D721Med (cell line): ENCODE data around the gene RBM45.
"Not testable (repeated sequence)": the region's sequence is repeated elsewhere in the genome, so short reads cannot be mapped to it uniquely, and the experiment has no call there.

Source experiments
- DNase-seq: peaks from one replicate; pipeline ENCODE4 v3.0.0; 2011; ENCODE audit warnings: low spot score; ENCODE audit not compliant: insufficient read length
- FAIRE-seq: peaks from 2 replicates; lab custom pipeline; 2011; peaks lifted over from hg19 to GRCh38; lab: Jason Lieb, UNC
- TF ChIP-seq, protein P1 (sequence below): IDR thresholded peaks from 2 replicates; pipeline ENCODE4 v1.5.1; 2012; ENCODE audit warnings: mild to moderate bottlenecking, control low read depth; ENCODE audit not compliant: insufficient read depth; ENCODE audit errors: missing control alignments

Gene RBM45

GRCh38 chr2:178072000-178072382, 40.2 kb upstream of the RBM45 start:
- TF ChIP-seq, protein P1, sequence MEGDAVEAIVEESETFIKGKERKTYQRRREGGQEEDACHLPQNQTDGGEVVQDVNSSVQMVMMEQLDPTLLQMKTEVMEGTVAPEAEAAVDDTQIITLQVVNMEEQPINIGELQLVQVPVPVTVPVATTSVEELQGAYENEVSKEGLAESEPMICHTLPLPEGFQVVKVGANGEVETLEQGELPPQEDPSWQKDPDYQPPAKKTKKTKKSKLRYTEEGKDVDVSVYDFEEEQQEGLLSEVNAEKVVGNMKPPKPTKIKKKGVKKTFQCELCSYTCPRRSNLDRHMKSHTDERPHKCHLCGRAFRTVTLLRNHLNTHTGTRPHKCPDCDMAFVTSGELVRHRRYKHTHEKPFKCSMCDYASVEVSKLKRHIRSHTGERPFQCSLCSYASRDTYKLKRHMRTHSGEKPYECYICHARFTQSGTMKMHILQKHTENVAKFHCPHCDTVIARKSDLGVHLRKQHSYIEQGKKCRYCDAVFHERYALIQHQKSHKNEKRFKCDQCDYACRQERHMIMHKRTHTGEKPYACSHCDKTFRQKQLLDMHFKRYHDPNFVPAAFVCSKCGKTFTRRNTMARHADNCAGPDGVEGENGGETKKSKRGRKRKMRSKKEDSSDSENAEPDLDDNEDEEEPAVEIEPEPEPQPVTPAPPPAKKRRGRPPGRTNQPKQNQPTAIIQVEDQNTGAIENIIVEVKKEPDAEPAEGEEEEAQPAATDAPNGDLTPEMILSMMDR = no peak
- DNase-seq (no peak), FAIRE-seq (no peak)

DNA sequence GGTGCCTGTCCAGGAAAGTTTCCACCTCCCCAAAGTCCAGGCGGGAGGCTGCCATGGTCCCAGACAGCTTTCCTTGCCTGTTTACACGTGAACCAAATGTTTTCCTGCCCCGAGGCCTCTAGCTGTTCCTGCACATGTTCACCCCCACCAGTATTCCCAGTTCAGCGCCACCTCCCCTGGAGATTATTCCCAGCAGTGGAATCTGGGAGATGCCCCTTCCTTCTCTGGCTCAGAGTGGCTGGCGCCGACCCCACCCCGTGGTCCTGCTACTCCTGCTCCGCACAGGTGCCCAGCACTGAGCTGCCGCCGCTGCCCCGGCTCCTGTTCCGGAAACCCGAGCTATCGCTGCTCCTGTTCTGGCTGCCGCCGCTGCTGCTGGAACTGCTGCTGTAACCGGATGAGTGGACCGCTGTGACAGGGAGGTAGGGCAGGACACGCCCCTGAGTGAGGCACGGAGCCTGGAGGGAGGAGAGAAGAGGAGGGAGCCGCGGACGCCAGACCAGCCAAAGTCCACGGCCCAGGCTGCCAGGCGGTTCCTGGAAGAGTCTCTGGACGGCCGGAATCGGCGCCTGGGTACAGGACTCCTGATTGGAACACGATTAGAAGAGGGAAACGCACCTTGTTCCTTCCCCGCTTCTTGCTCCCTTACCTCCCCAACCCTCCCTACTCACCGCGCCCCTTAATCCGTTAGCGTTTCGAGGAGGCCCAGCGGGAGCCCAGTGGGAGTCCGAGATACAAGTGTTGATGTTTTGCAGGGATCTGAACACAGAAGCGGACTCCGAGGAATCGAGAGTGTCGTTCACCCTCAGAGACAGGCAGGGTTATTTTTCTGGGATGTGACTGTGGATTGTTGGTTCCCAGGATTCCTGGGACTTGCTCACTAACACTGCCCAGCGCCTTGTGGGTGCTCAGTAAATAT, 39.6 kb upstream of the RBM45 start, which contains the start of gene PDE11A:
Gene PDE11A (minus strand): TSS at position 395 of the 919 bp plus-strand sequence. CDS start 340 bp downstream, at position 55.
- FAIRE-seq = no peak
- TF ChIP-seq, protein P1 = no peak
- DNase-seq = peak; percentile 44

- no peak for FAIRE-seq
- TF ChIP-seq, protein P1 = no peak
These were observed 37.9 kb upstream of the RBM45 start for GRCh38 chr2:178074123-178075005.

DNA sequence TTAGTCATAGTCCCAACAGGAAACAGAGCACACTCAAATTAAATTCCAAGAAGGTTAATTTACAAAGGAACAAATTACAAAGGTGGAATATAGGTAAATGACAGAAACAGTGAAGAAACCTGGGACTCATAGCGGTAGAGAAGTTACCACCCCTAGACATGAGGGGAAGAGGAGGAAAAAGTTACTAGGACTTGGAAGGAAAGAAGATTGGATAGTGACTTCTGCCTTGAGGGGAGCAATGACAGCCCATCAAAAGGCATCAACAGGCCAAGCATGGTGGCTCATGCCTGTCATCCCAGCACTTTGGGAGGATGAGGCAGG, 37.3 kb upstream of the RBM45 start:
- DNase-seq (no peak), FAIRE-seq (no peak)
- TF ChIP-seq, protein P1 = no peak

More at GRCh38 chr2:178074123-178075005, 37.9 kb upstream of the RBM45 start:
- no peak for DNase-seq

- FAIRE-seq = no peak
- TF ChIP-seq, protein P1 = no peak
- no peak for DNase-seq
These were observed 36.1 kb upstream of the RBM45 start for GRCh38 chr2:178076130-178076529.

GRCh38 chr2:178079279-178079678, 33.0 kb upstream of the RBM45 start:
- DNase-seq, FAIRE-seq: not testable (repeated sequence)

DNA sequence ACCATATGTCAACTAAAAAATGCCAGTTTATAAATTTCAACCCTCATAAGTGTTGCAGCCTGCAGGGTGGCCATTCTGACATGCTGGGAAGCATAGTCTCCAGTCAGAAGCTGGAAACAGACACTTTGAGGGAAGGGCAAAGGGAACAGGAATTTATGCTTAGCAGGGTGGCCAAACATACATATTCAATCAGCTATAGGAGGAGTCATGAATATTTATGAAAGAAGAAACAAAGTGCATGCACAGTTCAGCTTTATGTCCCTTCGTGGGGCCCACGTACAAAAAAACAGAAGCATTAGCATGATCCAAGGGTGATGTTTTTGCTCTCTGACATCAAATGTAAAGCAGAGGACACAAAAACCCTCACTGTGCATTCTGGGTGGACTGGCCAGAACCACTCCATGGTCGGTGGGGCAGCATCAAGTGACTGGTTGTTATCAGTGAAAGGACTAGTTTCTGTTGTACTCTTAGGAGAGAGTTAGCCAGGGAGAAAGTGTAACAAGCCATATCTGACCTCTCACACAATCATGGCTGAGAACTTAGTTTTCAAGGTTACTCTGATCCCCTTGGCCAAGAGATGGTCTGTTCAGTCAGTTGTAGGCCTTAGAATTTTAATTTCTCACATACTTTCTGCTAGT, 29.7 kb upstream of the RBM45 start:
- FAIRE-seq = no peak
- no peak for DNase-seq
- TF ChIP-seq, protein P1 = no peak
